ENCODE measurements around the gene MAP1LC3B2.

Gene MAP1LC3B2

GRCh38 chr12:116597886-116598285, 38.7 kb downstream of the MAP1LC3B2 start:
- DNase-seq (ENCODE audit: low read depth) = no peak
- no peak overlapping the region for H3K4me3 ChIP-seq (ENCODE audit: control insufficient read depth, low read depth, low read length)
- no peak for TF ChIP-seq CTCF (IDR thresholded peaks at IDR 0.05; ENCODE audit: control insufficient read depth, insufficient read depth, low read depth, low read length, missing control alignments)

GRCh38 chr12:116598311-116599284, 39.4 kb downstream of the MAP1LC3B2 start:
- no peak for DNase-seq (ENCODE audit: low read depth)
- TF ChIP-seq CTCF (IDR thresholded peaks at IDR 0.05; ENCODE audit: control insufficient read depth, insufficient read depth, low read depth, low read length, missing control alignments) = no peak
- H3K4me3 ChIP-seq (ENCODE audit: control insufficient read depth, low read depth, low read length) = no peak overlapping the region

- DNase-seq (ENCODE audit: low read depth) = peak; percentile 32
- peak; percentile 75 for TF ChIP-seq CTCF (IDR thresholded peaks at IDR 0.05; ENCODE audit: control insufficient read depth, insufficient read depth, low read depth, low read length, missing control alignments)
- H3K4me3 ChIP-seq (ENCODE audit: control insufficient read depth, low read depth, low read length) = peak overlapping the region; percentile 15
Observed at GRCh38 chr12:116599285-116600136, 40.3 kb downstream of the MAP1LC3B2 start.

- DNase-seq (ENCODE audit: low read depth) = no peak
- no peak for TF ChIP-seq CTCF (IDR thresholded peaks at IDR 0.05; ENCODE audit: control insufficient read depth, insufficient read depth, low read depth, low read length, missing control alignments)
- H3K4me3 ChIP-seq (ENCODE audit: control insufficient read depth, low read depth, low read length) = no peak overlapping the region
Observed at GRCh38 chr12:116600959-116601918, 42.1 kb downstream of the MAP1LC3B2 start.

GRCh38 chr12:116601933-116602810, 43.0 kb downstream of the MAP1LC3B2 start:
- no peak overlapping the region for H3K4me3 ChIP-seq (ENCODE audit: control insufficient read depth, low read depth, low read length)
- DNase-seq (ENCODE audit: low read depth) = no peak
- no peak for TF ChIP-seq CTCF (IDR thresholded peaks at IDR 0.05; ENCODE audit: control insufficient read depth, insufficient read depth, low read depth, low read length, missing control alignments)
